IMR-90 (cell line): Measurements from ENCODE around the gene DENND1A.

ENCODE experiments used
- CEBPB ChIP-seq: IDR thresholded peaks from 2 replicates; pipeline ENCODE4 v1.6.1; 2012; ENCODE audit warnings: low read depth, low read length, improper control_type of control experiment
- CHD1 ChIP-seq: IDR thresholded peaks from 2 replicates; pipeline ENCODE4 v1.6.1; 2012; ENCODE audit warnings: low read depth, low read length, improper control_type of control experiment
- MXI1 ChIP-seq: IDR thresholded peaks from 2 replicates; pipeline ENCODE4 v1.6.1; 2012; ENCODE audit warnings: low read depth, mild to moderate bottlenecking, low read length, moderate library complexity, borderline replicate concordance
- POLR2A ChIP-seq: IDR thresholded peaks from 2 replicates; pipeline ENCODE4 v1.6.1; 2012; ENCODE audit warnings: mild to moderate bottlenecking, low read depth, low read length
- RCOR1 ChIP-seq: IDR thresholded peaks from 2 replicates; pipeline ENCODE4 v1.6.1; 2012; ENCODE audit warnings: mild to moderate bottlenecking, low read length, improper control_type of control experiment; ENCODE audit not compliant: insufficient replicate concordance
- TF ChIP-seq, protein P1 (sequence below): conservative IDR thresholded peaks from 2 replicates; pipeline ENCODE4 v1.5.1; 2012; ENCODE audit warnings: mild to moderate bottlenecking, low read depth, low read length, improper control_type of control experiment

DNA sequence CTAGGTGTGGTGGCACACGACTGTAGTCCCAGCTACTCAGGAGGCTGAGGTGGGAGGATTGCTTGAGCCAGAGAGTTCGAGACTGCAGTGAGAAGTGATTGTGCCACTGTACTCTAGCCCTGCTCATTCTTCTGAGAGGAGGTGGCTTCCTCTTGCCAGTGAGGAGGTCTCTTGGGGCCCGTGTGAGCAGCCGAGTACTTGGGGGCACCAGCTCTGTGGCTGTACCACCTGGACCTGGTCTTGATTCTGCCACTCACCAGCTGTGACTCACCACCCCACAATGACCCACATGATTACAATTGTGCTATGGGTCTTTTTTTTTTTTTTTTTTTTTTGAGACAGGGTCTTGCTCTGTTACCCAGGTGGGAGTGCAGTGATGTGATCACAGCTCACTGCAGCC is 592.0 kb downstream of the DENND1A start:
- TF ChIP-seq, protein P1, sequence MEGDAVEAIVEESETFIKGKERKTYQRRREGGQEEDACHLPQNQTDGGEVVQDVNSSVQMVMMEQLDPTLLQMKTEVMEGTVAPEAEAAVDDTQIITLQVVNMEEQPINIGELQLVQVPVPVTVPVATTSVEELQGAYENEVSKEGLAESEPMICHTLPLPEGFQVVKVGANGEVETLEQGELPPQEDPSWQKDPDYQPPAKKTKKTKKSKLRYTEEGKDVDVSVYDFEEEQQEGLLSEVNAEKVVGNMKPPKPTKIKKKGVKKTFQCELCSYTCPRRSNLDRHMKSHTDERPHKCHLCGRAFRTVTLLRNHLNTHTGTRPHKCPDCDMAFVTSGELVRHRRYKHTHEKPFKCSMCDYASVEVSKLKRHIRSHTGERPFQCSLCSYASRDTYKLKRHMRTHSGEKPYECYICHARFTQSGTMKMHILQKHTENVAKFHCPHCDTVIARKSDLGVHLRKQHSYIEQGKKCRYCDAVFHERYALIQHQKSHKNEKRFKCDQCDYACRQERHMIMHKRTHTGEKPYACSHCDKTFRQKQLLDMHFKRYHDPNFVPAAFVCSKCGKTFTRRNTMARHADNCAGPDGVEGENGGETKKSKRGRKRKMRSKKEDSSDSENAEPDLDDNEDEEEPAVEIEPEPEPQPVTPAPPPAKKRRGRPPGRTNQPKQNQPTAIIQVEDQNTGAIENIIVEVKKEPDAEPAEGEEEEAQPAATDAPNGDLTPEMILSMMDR: no peak
- TF ChIP-seq POLR2A: no peak
- TF ChIP-seq CEBPB: no peak
- TF ChIP-seq CHD1: no peak
- no peak for TF ChIP-seq RCOR1
- no peak for TF ChIP-seq MXI1
